Astrocyte (in vitro differentiated cells and primary cell): ENCODE measurements around the gene STON2.

ENCODE experiments used
- EZH2 ChIP-seq: IDR thresholded peaks from 2 replicates; pipeline ENCODE4 v1.6.1; 2012; ENCODE audit warnings: mild to moderate bottlenecking, low read length, inconsistent platforms; ENCODE audit not compliant: insufficient read depth
- TF ChIP-seq, protein P1 (sequence below): IDR thresholded peaks from 2 replicates; pipeline ENCODE4 v1.5.1; 2011; ENCODE audit warnings: low read depth, mild to moderate bottlenecking, inconsistent platforms, low read length, moderate library complexity; ENCODE audit not compliant: insufficient read depth

DNA sequence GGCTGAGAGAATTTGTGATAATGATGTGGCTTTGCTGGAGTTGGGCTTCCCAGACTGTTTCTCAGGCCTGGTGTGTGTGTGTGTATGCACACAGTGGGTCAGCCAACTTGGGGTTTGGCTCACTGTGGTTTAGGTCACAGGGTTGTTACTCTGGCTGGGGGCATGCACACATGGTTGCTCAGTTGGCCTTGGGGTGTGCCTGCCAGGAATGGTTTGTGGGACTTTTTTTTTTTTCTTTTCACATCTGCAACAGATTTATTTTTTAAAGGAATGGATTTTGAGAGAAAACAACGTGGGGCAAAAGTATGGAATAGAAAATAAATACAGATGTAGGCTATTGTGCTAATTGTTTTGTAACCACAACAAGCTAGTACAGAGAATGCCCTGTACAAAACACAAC is 154.4 kb downstream of the STON2 start:
- TF ChIP-seq, protein P1, sequence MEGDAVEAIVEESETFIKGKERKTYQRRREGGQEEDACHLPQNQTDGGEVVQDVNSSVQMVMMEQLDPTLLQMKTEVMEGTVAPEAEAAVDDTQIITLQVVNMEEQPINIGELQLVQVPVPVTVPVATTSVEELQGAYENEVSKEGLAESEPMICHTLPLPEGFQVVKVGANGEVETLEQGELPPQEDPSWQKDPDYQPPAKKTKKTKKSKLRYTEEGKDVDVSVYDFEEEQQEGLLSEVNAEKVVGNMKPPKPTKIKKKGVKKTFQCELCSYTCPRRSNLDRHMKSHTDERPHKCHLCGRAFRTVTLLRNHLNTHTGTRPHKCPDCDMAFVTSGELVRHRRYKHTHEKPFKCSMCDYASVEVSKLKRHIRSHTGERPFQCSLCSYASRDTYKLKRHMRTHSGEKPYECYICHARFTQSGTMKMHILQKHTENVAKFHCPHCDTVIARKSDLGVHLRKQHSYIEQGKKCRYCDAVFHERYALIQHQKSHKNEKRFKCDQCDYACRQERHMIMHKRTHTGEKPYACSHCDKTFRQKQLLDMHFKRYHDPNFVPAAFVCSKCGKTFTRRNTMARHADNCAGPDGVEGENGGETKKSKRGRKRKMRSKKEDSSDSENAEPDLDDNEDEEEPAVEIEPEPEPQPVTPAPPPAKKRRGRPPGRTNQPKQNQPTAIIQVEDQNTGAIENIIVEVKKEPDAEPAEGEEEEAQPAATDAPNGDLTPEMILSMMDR = no peak
- no peak for TF ChIP-seq EZH2
